NCI-H748 treated with DMSO at 0.1 percent for 48 hours (cell line): ENCODE results near the gene ARID3C.

Source experiments
- DNase-seq: peaks from one replicate; lab custom pipeline; 2025; lab: John Stamatoyannopoulos, UW

Gene ARID3C

GRCh38 chr9:34627716-34628655 is 880 bp downstream of the ARID3C start:
- no peak for DNase-seq

- DNase-seq = no peak
Observed at GRCh38 chr9:34625186-34625486, 3.7 kb downstream of the ARID3C start.

- no peak for DNase-seq
Observed at GRCh38 chr9:34624475-34625185, 4.2 kb downstream of the ARID3C start.

- DNase-seq = no peak
Observed at GRCh38 chr9:34623374-34624235, 5.3 kb downstream of the ARID3C start.

DNA sequence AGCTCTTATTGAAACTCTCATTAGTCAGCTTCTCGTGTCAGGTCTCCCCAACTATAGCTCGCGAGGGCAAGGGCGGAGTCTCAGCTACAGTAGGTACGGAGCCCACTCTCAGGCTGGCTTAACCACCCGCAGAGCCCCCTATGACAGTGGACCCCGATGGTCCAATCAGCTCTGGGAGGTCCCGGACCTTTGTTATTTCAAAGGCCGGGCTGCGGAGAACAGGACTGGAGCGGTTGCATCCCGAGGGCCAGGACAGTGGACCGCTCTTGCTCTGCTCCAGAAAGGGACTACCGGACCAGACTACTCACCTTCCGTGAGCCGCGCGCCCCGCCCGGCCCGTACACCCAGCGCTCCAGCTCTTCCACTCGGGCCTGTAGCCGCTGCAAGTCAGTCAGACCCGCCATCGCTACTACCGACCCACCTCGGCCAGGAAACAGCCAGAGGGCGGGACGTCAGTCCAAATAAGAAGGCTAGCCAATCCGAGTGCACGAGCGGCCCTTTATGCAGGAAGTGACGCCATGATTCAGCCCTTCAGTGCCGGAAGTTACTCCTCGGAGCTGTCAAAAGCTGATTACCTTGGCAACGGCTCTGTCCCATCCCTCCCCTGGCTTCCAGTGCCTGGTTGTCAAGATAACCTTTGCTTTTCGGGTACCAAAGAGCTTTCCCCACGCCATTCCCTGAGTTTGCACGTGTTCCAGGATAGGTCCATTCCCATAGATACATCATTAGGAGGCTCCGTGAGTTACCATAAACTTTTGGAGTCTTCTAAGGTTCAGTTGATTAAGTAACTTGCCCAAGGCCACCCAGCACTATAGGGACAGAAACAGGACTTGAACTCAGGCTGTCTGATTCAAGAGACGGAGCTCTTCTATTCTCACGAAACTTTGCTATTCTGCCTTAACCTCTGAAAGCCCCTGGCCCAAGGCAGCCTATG is 8.5 kb downstream of the ARID3C start, which contains the start of gene DCTN3:
DCTN3 (minus strand) TSS at position 435 of the 934 bp plus-strand sequence; CDS start at position 404, 31 bp downstream.
- peak; percentile 90 for DNase-seq

GRCh38 chr9:34615132-34615531 is 13.7 kb downstream of the ARID3C start:
- DNase-seq = no peak

- DNase-seq = peak; percentile 84
Observed at GRCh38 chr9:34612788-34613390, 16.0 kb downstream of the ARID3C start.

DNA sequence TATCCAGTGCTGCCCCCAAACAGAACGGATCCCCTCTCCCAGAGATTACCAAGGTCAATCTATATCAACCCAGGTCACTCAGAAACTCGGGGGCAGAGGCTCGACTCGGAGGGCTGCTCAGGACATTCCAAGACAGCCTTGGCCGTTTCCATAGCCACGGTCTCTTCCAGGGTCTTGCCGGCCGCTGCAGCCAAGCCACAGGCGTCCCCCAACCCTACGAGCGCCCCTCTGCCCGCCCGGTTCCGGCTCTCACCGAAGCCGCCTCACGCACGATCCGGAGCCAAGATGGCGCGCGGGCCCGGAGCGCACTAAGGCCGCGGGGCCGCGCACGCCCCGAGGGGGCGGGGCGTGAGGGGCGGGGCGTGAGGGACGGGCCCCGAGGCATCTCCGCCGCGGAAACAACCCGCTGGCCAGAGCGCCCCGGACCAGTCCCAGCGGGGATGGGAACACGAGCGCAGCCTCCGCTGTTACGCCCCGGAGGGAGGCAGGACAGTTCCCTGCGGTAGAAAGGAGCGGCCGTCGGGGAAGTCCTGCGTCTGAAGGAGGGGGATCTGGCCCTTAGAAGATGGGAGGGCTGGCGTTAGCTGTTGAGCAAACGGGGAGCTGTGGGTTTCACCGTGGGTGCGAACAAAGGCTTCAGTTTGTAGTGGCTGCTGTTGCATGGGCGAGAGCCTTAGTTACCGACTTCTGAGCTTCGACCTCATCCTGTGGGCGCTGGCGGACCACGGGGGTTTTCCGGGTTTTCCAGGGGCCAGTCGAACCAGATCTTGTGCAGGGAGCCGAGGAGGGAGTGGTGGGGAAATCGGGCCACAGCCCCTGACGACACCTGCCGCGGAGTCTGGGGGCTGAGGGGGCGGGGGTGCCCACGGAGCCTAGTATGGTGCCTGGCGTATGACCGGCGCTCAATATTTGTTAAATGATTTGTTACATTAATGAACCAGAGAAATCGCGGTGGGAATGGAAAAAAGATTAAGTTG is 16.8 kb downstream of the ARID3C start, which contains the start of gene RPP25L:
RPP25L (minus strand) TSS at position 287 of the 977 bp plus-strand sequence. CDS start 801 bp downstream, outside the sequence.
- peak; percentile 73 for DNase-seq

DNA sequence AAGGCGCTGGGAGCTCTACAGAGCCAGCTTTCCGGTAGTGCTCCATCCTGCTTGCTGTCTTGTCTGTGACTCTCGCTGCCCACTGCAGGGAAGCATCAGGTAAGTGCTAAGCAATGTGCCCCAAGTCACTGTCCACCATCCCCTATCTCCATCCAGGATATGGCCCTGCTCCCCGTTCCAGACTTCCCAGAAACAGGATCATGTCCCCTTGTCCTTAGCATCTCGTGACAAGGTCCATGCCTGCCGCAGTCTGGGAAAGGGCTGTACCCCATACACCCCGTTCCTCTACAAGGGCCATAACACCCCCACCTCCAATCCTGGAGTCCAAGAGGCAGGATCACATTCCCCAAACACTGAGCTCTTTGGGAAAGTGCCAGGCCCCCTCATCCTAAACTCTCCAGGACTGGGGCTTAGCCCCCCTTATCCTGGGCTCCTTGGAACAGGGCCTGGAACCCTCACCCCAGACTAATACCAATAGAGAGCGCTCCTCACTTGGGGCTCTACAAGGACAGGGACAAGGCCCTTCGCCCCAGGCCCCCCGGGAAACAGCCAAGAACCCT is 17.5 kb downstream of the ARID3C start:
- no peak for DNase-seq

GRCh38 chr9:34610434-34611206 is 18.2 kb downstream of the ARID3C start:
- DNase-seq = no peak

DNA sequence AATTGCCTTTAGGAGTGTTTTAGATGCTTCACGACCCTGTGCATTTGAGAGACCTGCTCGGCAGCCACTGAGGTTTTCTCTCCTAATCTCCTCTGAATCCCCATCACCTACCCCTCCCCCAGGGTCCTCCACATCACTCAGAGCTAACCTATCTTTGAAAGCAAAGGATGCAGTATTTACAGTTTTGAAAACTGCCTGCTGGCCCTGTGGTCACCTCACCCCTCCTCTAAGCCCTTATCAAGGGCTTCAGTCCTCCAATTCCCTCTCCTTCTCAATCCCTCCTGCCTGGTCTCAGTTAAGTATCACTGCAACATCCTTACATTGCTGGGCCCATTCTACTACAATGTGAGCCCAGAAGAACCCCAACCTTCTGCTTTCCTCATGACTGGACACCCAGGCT is 21.5 kb downstream of the ARID3C start:
- DNase-seq = no peak

DNA sequence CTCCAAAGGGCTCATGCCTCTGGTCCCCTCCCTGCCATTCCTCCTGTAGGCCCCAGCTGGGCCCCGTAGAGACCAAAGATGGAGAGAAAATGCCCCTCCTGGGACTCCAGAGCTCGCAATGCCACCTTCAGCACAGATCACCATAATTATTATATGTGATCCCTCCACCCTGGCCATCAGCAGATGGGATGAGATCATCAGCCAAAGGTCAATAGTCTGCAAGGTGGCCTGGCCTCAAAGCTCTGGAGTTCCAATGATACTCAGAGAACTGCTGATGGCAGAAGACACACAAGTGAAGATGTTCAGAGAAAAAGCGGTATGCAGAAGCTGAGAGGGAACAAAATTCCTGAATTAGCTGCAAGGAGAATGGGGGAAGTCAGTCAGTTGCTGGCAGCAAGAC is 22.0 kb downstream of the ARID3C start:
- DNase-seq = no peak

DNA sequence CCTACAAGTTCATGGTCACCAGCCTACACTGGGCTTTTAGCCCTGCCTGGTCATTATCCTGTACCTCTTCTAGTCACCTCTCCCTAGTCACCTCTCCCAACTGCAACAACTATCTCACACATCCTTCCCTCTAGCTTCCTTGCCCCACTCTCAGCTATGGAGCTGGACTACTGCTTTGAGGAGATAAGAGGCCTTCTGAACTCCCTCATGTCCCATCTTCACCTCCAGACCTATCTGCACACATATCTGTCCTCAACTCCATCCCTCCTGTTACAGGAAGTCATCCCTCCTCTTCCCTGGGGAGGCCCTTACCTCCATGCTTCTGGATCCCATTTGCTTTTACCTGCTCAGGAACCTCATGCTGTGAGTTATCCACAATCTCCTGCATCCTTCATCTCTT is 22.7 kb downstream of the ARID3C start:
- DNase-seq = no peak

DNA sequence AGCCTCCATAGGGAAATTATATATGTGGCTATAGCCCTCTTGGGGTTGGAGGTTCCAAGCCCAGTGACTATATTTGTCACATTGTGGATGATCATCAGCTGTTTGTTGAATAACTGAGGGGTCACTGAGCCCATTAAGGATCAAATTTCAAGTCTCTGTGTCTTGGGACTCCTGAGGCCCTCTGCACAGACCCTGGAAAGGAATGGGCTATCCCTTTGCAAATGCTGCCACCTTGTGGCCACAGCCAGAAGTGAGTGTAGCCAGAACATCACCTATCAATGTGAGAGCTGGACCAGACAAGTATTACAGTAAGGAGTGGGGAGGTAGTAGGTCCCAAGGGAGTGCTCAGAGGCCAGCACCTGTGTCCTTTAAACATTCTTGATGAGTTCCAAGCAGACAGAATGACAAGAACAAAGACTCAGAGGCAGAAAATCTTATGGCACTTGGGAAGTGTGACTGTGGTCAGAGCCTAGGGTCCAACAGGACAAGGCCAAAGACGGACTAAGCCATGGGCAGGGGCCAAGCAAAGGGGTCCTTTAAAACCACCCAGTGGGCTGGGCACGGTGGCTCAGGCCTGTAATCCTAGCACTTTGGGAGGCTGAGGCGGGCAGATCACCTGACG is 25.1 kb downstream of the ARID3C start:
- peak; percentile 57 for DNase-seq

DNA sequence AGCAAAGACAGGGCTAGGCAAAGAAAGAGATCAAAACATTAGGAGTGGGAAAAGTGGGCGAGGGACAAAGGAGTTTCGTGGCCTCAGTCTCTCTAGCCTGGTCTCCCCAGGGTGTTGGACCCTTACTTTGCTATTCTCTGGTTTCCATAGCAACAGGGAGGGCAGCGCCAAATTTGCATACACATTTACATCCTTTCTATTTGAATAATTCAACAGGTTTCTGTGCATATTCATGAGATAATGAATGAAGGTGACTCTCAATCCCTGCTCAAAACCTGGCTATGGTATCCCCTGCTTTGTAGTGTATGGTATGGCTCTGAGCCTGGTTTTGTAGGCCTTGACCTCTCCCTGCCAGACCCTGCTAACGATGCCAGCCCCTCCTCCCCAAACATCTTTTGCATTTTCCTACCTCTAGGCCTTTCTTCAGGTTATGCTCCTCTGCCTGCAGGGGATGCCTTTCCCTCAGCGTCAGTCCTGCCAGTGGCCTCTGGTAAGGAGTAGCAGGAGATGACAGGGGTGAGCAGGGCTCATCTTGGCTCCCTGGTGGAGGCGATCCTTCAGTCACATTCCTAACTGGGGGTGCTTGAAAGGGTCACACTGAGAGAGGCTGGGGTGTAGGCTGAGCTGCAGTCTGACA is 26.8 kb downstream of the ARID3C start:
- no peak for DNase-seq

DNA sequence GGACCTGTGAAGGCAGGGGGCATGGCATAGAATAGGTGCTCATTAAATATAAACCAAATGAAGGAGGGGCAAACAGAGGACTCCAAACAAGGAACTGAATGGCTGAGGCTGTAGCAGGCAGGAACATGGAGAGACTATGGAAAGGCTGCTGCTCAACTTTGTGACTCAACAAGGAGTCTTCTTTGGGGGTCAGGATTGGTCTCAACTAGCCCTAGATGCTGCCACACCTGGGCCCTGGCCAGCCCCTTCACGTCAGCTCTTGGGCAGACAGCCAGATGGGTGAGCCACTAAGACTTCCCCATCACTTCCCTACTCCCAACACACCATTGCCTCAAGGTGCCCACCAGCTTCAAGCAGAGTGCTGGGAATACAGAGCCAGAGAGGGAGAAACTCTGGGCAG is 28.0 kb downstream of the ARID3C start:
- DNase-seq = no peak

DNA sequence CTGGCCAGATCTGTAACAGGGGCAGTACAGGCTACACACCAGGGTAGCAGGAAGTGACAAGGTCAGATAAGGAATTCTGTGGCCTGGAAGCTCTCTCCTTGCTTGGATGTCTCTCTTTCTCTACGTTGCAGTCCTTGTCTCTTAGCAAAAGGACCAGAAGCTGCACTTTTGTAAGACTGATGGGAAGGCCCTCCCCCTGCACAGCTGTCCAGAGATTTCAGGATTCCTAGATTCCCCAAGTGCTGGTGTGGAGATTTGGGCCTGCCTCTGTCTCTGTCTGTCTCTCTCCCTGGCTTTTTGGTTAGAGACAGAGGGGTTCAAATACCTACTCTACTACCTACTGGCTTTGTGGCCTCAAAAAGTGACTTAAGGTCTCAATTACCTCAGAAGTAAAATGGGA is 29.3 kb downstream of the ARID3C start:
- DNase-seq = no peak
